BE2C (cell line): ENCODE results near the gene POLD3.

Experiments used
- DNase-seq: peaks from one replicate; pipeline ENCODE4 v3.0.0-alpha.2; 2020
- H3K27me3 ChIP-seq: fragments of 250-450 bp; sonication (Bioruptor Pico); 2 replicates; pipeline ENCODE4 v1.5.1; 2020; ENCODE audit warnings: mild to moderate bottlenecking
- H3K36me3 ChIP-seq: fragments of 250-450 bp; sonication (Bioruptor Pico); 2 replicates; pipeline ENCODE4 v1.5.1; 2020; ENCODE audit warnings: mild to moderate bottlenecking
- H3K4me1 ChIP-seq: fragments of 250-450 bp; sonication (Bioruptor Pico); 2 replicates; pipeline ENCODE4 v1.5.1; 2020
- H3K4me3 ChIP-seq: 2 replicates; pipeline ENCODE4 v1.5.1; 2011; ENCODE audit warnings: low read depth, low read length
- H3K9me3 ChIP-seq: fragments of 250-450 bp; sonication (Bioruptor Pico); 2 replicates; pipeline ENCODE4 v1.5.1; 2020
- CTCF ChIP-seq: IDR thresholded peaks from 2 replicates; pipeline ENCODE4 v1.5.1; 2012; ENCODE audit warnings: mild to moderate bottlenecking, low read depth, low read length

The POLD3 gene

DNA sequence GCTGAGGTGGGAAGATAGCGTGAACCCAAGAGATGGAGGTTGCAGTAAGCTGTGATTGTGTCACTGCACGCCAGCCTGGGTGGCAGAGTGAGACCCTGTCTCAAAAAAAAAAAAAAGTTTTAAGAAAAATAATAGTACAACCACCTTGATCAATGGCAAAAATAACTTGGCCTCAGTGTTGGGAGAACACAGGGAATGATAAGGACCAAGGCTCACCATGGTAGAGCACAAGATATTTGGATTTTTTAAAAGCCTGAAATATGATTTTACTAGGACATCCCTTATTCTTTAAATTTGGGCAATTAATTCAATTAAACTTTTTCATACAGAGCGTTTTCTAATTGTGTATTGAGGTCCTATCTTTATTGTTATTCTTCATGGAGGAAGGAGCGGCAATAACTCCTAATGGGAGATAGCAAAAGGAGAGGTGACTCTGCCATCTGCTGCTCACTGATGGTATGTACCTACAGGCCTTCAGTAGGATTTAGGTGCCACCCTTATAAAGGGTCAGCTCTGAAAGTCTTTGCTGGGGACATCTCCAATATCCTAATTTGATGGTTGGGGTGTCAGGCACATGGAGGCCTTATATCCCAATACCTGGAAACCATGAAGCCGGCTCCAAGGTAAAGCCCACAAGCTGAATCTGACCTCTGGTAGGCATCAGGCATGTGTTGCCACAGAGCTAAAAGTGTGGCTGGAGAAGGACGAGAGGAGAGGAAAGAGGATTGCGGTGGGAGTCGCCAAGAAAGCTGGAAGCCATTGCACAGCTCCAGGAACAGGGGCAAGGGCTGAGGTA, 21.9 kb upstream of the POLD3 start:
- DNase-seq = peak; percentile 56
- H3K36me3 ChIP-seq = no peaks in the 10 kb centered on the region
- H3K9me3 ChIP-seq = no peaks in the 10 kb centered on the region
- no peak overlapping the region for H3K4me3 ChIP-seq
- TF ChIP-seq CTCF = peak; percentile 91
- H3K4me1 ChIP-seq = no peaks in the 10 kb centered on the region
- H3K27me3 ChIP-seq = no peaks in the 10 kb centered on the region

- Histone ChIP-seq H3K27me3 (no peaks in the 10 kb centered on the region), H3K9me3 (no peaks in the 10 kb centered on the region), H3K4me1 (no peaks in the 10 kb centered on the region), H3K4me3 (no peak overlapping the region), H3K36me3 (no peaks in the 10 kb centered on the region)
- DNase-seq = no peak
- no peak for TF ChIP-seq CTCF
These were observed 21.4 kb upstream of the POLD3 start for GRCh38 chr11:74571062-74571399.

GRCh38 chr11:74572349-74572748, 20.0 kb upstream of the POLD3 start:
- Histone ChIP-seq H3K36me3 (no peaks in the 10 kb centered on the region), H3K9me3 (no peaks in the 10 kb centered on the region), H3K27me3 (no peaks in the 10 kb centered on the region), H3K4me1 (no peaks in the 10 kb centered on the region), H3K4me3 (no peak overlapping the region)
- TF ChIP-seq CTCF = no peak
- no peak for DNase-seq

DNA sequence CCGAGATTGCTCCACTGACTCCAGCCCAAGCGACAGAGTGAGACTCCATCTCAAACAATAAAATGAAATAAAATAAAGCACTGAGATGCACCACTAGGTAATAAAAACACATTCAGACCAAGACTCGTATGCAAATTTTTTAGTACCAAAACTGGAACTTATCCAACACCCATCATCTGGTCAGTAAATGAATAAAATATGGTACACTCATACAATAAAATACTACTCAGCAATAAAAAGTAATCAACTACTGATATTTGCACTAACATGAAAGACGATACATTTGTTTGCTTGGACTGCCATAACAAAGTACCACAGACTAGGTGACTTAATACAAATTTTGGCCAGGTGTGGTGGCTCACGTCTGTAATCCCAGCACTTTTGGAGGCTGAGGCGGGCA, 17.8 kb upstream of the POLD3 start:
- no peak overlapping the region for H3K4me3 ChIP-seq
- no peaks in the 10 kb centered on the region for H3K4me1 ChIP-seq
- H3K9me3 ChIP-seq = no peaks in the 10 kb centered on the region
- no peaks in the 10 kb centered on the region for H3K36me3 ChIP-seq
- no peaks in the 10 kb centered on the region for H3K27me3 ChIP-seq
- no peak for DNase-seq
- no peak for TF ChIP-seq CTCF

GRCh38 chr11:74575999-74576398, 16.4 kb upstream of the POLD3 start:
- Histone ChIP-seq H3K4me3 (no peak overlapping the region), H3K36me3 (no peaks in the 10 kb centered on the region), H3K4me1 (no peaks in the 10 kb centered on the region), H3K27me3 (no peaks in the 10 kb centered on the region), H3K9me3 (no peaks in the 10 kb centered on the region)
- DNase-seq = no peak
- TF ChIP-seq CTCF = no peak

- Histone ChIP-seq H3K27me3 (no peaks in the 10 kb centered on the region), H3K4me1 (no peaks in the 10 kb centered on the region), H3K4me3 (no peak overlapping the region), H3K9me3 (no peaks in the 10 kb centered on the region), H3K36me3 (no peaks in the 10 kb centered on the region)
- TF ChIP-seq CTCF = no peak
- DNase-seq = no peak
These were observed 15.2 kb upstream of the POLD3 start for GRCh38 chr11:74577181-74577580.
